CD4-positive, alpha-beta T cell treated with Interleukin-1 beta for 1 hour (primary cell): ENCODE results near the gene PKP3.

ENCODE experiments used
- DNase-seq, 2 donors: peaks; one replicate each; pipeline ENCODE4 v3.0.0-alpha.2; 2020 to 2022

PKP3 gene

GRCh38 chr11:363948-364761 is 29.9 kb upstream of the PKP3 start:
- DNase-seq: peak; percentile 74 to 82

- DNase-seq: no peak
These were observed 28.9 kb upstream of the PKP3 start for GRCh38 chr11:364991-365725.

GRCh38 chr11:365831-366230 is 28.2 kb upstream of the PKP3 start:
- no peak for DNase-seq

DNA sequence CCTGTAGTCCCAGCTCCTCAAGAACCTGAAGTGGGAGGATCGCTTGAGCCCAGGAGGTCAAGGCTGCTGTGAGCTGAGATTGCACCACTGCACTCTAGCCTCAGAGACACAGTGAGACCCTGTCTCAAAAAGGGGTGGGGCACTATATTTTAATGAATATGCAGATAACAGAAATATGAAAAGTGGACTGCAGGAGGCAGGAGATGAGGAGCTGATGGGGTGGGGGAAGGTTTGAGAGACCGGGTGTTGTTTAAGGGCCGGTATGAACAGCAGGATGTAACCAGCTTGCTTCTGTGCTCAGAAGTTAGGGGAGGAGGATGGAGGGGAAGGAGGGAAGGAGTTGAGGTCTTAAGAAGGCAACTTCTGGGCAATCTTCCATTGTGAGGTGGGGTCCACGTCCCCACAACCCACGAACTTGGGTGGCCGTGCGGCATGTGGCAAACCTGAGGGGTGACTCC is 26.0 kb upstream of the PKP3 start:
- no peak for DNase-seq

GRCh38 chr11:368414-369335 is 25.3 kb upstream of the PKP3 start:
- no peak for DNase-seq

DNA sequence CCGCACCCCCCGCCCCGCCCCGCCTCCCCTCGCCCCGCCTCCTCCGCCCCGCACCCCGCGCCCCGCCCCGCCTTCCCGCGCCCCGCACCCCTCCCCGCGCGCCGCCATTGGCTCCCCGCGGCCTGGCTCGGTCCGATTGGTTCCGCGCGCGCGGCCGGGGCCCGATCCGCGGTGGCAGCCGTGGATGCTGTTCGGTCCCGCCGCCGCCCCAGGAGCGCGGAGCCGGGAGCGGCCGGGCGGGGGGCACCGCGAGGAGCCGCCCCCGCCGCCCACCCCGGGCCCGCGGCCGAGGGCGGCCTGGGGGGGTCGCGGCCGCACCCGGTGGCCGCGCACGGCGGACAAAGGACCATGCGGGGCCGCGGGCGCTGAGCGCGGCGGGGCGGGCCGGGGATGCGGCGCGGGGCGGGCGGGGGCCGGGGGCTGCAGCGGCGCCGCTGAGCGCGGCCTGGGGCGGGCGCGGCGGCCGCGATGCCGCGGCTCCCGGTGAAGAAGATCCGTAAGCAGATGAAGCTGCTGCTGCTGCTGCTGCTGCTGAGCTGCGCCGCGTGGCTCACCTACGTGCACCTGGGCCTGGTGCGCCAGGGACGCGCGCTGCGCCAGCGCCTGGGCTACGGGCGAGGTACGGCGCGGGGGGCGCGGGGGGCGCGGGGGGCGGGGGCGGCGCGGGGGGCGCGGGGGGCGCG is 24.5 kb upstream of the PKP3 start, which contains the start of gene B4GALNT4:
Gene B4GALNT4, plus strand, starts transcription at position 164 of the 683 bp plus-strand sequence. Its CDS starts 305 bp downstream, at position 469.
- peak; percentile 19 to 31 for DNase-seq

GRCh38 chr11:370070-370941 is 23.7 kb upstream of the PKP3 start:
- DNase-seq: no peak

DNA sequence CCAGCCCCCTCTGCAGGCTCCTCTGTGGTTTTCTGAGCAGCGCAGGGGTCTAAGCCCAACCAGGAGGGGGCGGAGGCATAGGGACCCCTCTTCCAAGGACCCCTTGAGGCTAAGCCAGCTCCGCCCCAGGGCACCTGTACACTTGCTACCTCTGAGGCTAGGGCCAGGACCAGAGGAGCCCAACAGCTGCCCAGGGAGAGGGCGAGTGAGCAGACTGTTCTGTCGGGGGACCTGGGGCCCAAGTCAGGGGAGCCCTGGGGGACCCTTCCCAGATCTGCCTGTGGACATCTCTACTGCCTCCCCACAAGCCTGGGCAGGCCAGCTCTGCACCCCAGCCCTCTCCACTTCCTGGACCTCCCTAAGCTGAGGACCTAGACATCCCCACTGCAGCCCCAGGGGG is 23.0 kb upstream of the PKP3 start:
- no peak for DNase-seq

GRCh38 chr11:371716-372590 is 22.1 kb upstream of the PKP3 start:
- no peak for DNase-seq

GRCh38 chr11:372809-373715 is 20.9 kb upstream of the PKP3 start:
- no peak for DNase-seq

DNA sequence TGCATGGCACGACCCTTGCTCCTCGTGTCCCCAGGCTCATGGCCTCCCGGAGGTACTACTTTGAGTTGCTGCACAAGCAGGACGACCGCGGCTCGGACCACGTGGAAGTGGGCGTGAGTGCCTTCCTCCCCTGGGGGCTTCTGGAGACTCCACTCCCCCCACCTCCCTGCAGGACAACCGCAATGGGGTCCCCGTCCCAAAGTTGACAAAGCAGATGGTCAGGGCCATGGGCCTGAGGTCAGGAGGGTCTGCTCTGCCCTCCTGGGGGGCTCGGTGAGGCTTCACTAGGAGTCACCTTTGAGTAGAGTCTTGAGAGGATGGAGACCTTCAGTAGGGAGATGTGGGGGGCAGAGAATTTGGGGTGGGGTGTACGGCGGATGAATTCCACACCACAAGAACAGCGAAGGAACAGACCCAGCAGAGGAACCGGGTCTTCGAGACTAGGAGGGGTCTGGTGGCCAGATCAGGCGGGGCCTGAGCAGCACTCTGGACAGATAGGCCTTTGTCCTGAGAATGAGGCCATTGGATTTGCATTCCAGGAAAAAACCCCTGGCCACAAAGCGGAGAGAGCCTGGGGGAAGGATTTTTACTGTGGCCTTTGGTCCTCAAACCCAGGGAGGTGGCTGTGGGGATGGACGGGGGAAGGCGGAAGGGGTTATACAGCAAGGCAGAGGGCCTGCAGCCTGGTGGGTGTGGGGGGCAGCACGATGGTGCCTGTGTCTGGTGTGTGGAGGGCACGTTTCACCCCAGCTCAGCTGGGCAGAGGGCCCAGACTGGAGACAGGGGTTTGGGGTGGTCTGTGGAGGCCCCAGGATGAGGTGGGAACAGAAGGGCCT is 20.1 kb upstream of the PKP3 start:
- no peak for DNase-seq

DNA sequence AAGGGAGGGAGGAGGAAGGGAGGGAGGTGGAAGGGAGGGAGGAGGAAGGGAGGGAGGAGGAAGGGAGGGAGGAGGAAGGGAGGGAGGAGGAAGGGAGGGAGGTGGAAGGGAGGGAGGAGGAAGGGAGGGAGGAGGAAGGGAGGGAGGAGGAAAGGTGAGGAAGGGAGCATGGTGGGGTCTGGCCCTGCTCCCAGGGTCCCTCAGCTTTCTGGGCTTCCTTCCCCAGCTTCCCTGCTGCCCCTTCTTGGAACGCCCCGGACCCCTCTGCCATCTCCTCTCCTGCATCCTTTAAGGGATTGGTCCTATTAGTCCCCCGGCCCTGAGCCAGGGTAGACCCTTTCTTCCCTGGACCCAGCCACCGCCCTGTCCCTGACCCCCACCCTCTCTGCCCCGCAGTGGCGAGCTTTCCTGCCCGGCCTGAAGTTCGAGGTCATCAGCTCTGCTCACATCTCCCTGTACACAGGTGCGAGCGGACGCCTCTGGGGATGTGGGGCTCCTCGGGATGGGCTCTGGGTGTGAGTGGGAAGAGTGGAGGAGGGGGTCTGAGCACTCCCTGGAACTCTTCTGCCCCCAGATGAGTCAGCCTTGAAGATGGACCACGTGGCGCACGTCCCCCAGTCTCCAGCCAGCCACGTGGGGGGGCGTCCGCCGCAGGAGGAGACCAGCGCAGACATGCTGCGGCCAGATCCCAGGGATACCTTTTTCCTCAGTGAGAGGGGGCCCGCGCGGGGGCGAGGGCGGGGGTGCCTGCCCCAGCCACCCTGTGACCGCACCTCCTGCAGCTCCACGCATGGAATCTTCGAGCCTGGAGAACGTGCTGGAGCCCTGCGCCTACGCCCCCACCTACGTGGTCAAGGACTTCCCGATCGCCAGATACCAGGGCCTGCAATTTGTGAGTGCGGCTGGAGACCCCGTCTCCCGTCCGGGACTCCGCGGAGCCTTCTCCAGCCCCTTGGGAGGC is 18.7 kb upstream of the PKP3 start:
- no peak for DNase-seq

DNA sequence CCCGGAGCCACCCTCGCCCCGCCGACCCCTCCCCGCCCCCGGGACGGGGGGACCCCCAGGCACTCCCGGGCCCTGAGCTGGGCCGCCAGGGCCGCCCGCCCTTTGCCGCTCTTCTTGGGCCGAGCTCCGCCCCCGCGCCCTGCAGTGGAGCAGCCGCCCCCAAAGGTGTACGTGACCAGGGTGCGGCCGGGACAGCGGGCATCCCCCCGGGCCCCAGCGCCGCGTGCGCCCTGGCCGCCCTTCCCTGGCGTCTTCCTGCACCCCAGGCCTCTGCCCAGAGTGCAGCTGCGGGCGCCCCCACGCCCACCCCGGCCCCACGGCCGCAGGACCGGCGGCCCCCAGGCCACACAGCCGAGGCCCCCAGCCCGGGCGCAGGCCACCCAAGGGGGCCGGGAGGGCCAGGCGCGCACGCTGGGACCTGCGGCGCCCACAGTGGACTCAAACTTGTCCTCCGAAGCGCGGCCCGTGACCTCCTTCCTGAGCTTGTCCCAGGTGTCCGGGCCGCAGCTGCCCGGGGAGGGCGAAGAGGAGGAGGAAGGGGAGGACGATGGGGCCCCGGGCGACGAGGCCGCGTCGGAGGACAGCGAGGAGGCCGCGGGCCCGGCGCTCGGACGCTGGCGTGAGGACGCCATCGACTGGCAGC is 17.4 kb upstream of the PKP3 start:
- no peak for DNase-seq

DNA sequence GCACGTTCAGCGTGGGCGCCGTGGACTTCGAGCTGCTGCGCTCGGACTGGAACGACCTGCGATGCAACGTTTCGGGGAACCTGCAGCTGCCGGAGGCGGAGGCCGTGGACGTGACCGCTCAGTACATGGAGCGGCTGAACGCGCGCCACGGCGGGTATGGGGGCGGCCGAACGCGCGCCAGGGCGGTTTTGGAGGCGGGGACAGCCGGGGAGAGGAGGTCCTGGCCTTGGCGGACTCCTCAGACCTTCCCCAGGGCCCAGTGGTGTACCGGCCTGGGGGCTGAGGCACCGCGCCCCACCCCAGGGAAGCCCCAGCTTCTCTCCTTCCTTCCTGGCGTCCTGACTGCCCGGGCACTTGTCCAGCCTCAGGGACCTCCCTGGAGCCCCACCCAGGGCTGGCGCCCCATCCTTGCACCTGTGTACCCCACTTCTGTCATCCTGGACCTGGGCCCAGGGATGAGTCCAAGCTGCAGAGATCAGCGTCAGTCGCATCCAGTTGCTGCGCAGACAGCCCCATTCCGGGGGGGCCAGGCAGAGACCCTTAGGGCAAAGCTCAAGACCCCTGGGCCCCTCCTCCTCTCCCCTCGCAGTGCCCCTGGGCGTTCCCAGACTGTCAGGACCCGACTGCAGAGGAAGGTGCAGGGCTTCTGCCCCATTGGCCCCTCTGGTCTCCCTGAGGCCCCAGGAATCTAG is 16.7 kb upstream of the PKP3 start:
- DNase-seq: no peak

GRCh38 chr11:377883-378500 is 16.0 kb upstream of the PKP3 start:
- DNase-seq: no peak
